SK-N-SH (cell line): Measurements from ENCODE around the gene SH2D5. TPM values are rescaled to one million over a fixed set of nuclear protein-coding genes. Genes with fewer than 3 reads are reported as not detected.

Experiments
- CTCF ChIA-PET: fragments of 300-600, 350-600 bp; formaldehyde crosslinking; extraction: SDS; loops from one replicate; lab custom pipeline; 2021; lab: Yijun Ruan, JAX
- POLR2A ChIA-PET: fragments of 350-600 bp; sonication (Branson Sonifier 250); formaldehyde crosslinking; extraction: SDS; loops from one replicate; lab custom pipeline; 2020; ENCODE audit warnings: antibody characterized with exemption, inconsistent platforms; lab: Yijun Ruan, JAX
- DNase-seq: peaks from one replicate; pipeline ENCODE4 v3.0.0; 2012
- H2AFZ ChIP-seq: fragments of 200-600 bp; sonication (generic); 2 replicates; pipeline ENCODE4 v1.8.1; 2016; ENCODE audit warnings: antibody characterized with exemption, mild to moderate bottlenecking, low read depth
- H3F3A ChIP-seq: fragments of 200-600 bp; sonication (generic); replicated peaks from 2 replicates; pipeline ENCODE3; 2016; ENCODE audit warnings: antibody characterized with exemption, mild to moderate bottlenecking; ENCODE audit not compliant: insufficient read depth
- H3K27ac ChIP-seq, 2 experiments: fragments of 200-500 bp in 1 of 2; fragments of 200-600 bp in 1 of 2; sonication (Bioruptor generic) in 1 of 2; sonication (generic), shearing (Covaris generic) in 1 of 2; 2 replicates each; pipeline versions ENCODE4 v1.5.1 to v1.6.1; 2014 to 2016; ENCODE audit warnings: low read depth in 2 of 2, inconsistent platforms in 1 of 2, low read length in 1 of 2, mild to moderate bottlenecking in 1 of 2, mixed read lengths in 1 of 2
- H3K27me3 ChIP-seq: fragments of 200-600 bp; sonication (generic), shearing (Covaris generic); 2 replicates; pipeline ENCODE4 v1.6.1; 2016; ENCODE audit warnings: mixed run types; ENCODE audit not compliant: insufficient read depth
- H3K36me3 ChIP-seq, 2 experiments: fragments of 200-500 bp in 1 of 2; fragments of 200-600 bp in 1 of 2; sonication (Bioruptor generic) in 1 of 2; sonication (generic) in 1 of 2; replicated peaks in 1 of 2; 2 replicates each; pipeline versions ENCODE3 to v1.5.1; 2014 to 2016; ENCODE audit warnings: low read length in 1 of 2, mild to moderate bottlenecking in 1 of 2; ENCODE audit not compliant: insufficient read depth in 2 of 2, control insufficient read depth in 1 of 2
- H3K4me1 ChIP-seq, 2 experiments: fragments of 200-500 bp in 1 of 2; fragments of 200-600 bp in 1 of 2; sonication (Bioruptor generic) in 1 of 2; sonication (generic), shearing (Covaris generic) in 1 of 2; 2 replicates each; pipeline versions ENCODE4 v1.5.1 to v1.6.1; 2014 to 2016; ENCODE audit warnings: low read depth in 1 of 2, low read length in 1 of 2, mixed run types in 1 of 2; ENCODE audit not compliant: insufficient read depth in 2 of 2, control insufficient read depth in 1 of 2
- H3K4me2 ChIP-seq: fragments of 200-600 bp; sonication (generic), shearing (Covaris generic); 2 replicates; pipeline ENCODE4 v1.6.1; 2017; ENCODE audit warnings: mixed run types
- H3K4me3 ChIP-seq, 2 experiments: fragments of 200-500 bp in 1 of 2; fragments of 200-600 bp in 1 of 2; sonication (Bioruptor generic) in 1 of 2; sonication (generic), shearing (Covaris generic) in 1 of 2; 2 replicates each; pipeline versions ENCODE4 v1.5.1 to v1.8.1; 2014 to 2016; ENCODE audit warnings: low read depth in 2 of 2, inconsistent platforms in 1 of 2, low read length in 1 of 2, mild to moderate bottlenecking in 1 of 2, mixed read lengths in 1 of 2, moderate library complexity in 1 of 2
- H3K79me2 ChIP-seq: fragments of 200-600 bp; sonication (generic); 2 replicates; pipeline ENCODE4 v1.8.1; 2017; ENCODE audit warnings: mild to moderate bottlenecking; ENCODE audit not compliant: insufficient read depth
- H3K9ac ChIP-seq: fragments of 200-600 bp; sonication (generic); 2 replicates; pipeline ENCODE4 v1.6.1; 2017; ENCODE audit warnings: mixed run types
- H3K9me2 ChIP-seq: fragments of 200-600 bp; sonication (generic); 2 replicates; pipeline ENCODE4 v1.6.1; 2017; ENCODE audit warnings: mixed run types
- H3K9me3 ChIP-seq: fragments of 200-600 bp; sonication (generic); 2 replicates; pipeline ENCODE4 v1.6.1; 2017; ENCODE audit warnings: mixed run types, mild to moderate bottlenecking, moderate library complexity
- H4K20me1 ChIP-seq: fragments of 200-600 bp; sonication (generic); 2 replicates; pipeline ENCODE4 v1.6.1; 2017; ENCODE audit warnings: mild to moderate bottlenecking, mixed run types; ENCODE audit not compliant: insufficient read depth
- ELF1 ChIP-seq: IDR thresholded peaks from 2 replicates; pipeline ENCODE4 v1.4.0; 2012
- EZH2phosphoT487 ChIP-seq: fragments of 200-600 bp; sonication (generic); IDR thresholded peaks from 2 replicates; pipeline ENCODE4 v1.6.1; 2017; ENCODE audit warnings: low read depth, mixed run types, mild to moderate bottlenecking, antibody characterized with exemption, moderate library complexity, borderline replicate concordance
- FOXJ3 ChIP-seq: sonication (generic); formaldehyde crosslinking; IDR thresholded peaks from 2 replicates; pipeline ENCODE4 v1.5.1; 2020; ENCODE audit warnings: mild to moderate bottlenecking, missing genetic modification reagents
- FOXM1 ChIP-seq: IDR thresholded peaks from 2 replicates; pipeline ENCODE4 v1.4.0; 2012; ENCODE audit warnings: low read depth, mild to moderate bottlenecking
- RAD21 ChIP-seq: IDR thresholded peaks from 2 replicates; pipeline ENCODE4 v1.6.1; 2012; ENCODE audit warnings: mild to moderate bottlenecking, low read length
- RXRA ChIP-seq: IDR thresholded peaks from 2 replicates; pipeline ENCODE4 v1.4.0; 2012; ENCODE audit warnings: low read depth, mild to moderate bottlenecking, borderline replicate concordance
- SMC3 ChIP-seq: IDR thresholded peaks from 2 replicates; pipeline ENCODE4 v1.6.1; 2012; ENCODE audit warnings: low read depth, low read length, improper control_type of control experiment
- TCF12 ChIP-seq: IDR thresholded peaks from 2 replicates; pipeline ENCODE4 v1.4.0; 2012
- WGBS: methylation state at CpG from one replicate; pipeline ENCODE4 v1.1.6; 2017; ENCODE audit warnings: low lambda C conversion rate; 5-methylcytosine and 5-hydroxymethylcytosine counted together
- polyA plus RNA-seq, 3 experiments: library from polyadenylated mRNA; depleted of rRNA; stranded (reverse); fragments of >200 nt; gene quantifications; 2 replicates each; pipeline ENCODE4 v1.2.3, GENCODE V29; 2012
- TF ChIP-seq, protein P1 (sequence below): fragments of 200-600 bp; sonication (generic); IDR thresholded peaks from 2 replicates; pipeline ENCODE4 v1.6.1; 2017; ENCODE audit warnings: antibody characterized with exemption, mild to moderate bottlenecking, moderate library complexity
- TF ChIP-seq, protein P2 (sequence below): IDR thresholded peaks from 2 replicates; pipeline ENCODE4 v1.4.0; 2012; ENCODE audit warnings: low read depth

SH2D5 gene
- polyA plus RNA-seq, 1 of the 3 experiments (the other 2 are of a cell fraction) = 6.1 TPM

DNA sequence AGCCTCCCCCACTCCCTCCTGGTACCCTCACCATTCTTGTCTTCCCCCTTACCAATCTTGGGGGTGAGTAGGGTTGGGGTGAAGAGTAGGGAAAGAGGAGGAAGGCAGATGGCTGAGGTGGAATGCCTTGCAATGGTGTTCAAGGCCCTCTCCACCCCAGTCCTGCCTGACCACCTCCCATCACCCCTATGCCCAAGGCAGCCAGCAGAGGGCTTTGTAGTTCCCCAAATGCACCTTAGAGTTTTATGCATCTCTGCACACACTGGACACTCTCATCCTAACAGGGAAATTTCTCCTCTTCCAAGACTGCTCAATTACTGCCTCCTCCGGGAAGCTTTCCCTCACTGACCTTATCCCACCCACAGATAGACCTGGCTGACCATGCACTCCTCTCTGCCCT is 30.1 kb downstream of the SH2D5 start:
- ChIA-PET CTCF (interaction anchor here (1.1 to 2.0 kb wide), 3 partner anchors 25 to 493 kb away, joined by 3 to 8 read pairs (median 5); no protein-coding TSS in a partner anchor), POLR2A (interaction anchor here (1.0 kb wide), 1 partner anchor 150 kb away, joined by 3 read pairs; the partner anchor contains the start of gene FAM43B)
- H3K27me3 ChIP-seq = no peaks in the 10 kb centered on the region
- H3K79me2 ChIP-seq = no peaks in the 10 kb centered on the region
- H3K27ac ChIP-seq = no peak overlapping the region
- H3K36me3 ChIP-seq = no peaks in the 10 kb centered on the region
- H3K9me2 ChIP-seq = no peaks in the 10 kb centered on the region
- H3F3A ChIP-seq = peaks cover 9% of the 10 kb centered on the region
- TF ChIP-seq SMC3 (0 out of 2 replicates have a peak, but pooled peaks have one; percentile 30), RAD21 (peak; percentile 37; the same call in 1 of the 2 replicates), TCF12 (no peak), ELF1 (no peak)
- TF ChIP-seq, protein P1, sequence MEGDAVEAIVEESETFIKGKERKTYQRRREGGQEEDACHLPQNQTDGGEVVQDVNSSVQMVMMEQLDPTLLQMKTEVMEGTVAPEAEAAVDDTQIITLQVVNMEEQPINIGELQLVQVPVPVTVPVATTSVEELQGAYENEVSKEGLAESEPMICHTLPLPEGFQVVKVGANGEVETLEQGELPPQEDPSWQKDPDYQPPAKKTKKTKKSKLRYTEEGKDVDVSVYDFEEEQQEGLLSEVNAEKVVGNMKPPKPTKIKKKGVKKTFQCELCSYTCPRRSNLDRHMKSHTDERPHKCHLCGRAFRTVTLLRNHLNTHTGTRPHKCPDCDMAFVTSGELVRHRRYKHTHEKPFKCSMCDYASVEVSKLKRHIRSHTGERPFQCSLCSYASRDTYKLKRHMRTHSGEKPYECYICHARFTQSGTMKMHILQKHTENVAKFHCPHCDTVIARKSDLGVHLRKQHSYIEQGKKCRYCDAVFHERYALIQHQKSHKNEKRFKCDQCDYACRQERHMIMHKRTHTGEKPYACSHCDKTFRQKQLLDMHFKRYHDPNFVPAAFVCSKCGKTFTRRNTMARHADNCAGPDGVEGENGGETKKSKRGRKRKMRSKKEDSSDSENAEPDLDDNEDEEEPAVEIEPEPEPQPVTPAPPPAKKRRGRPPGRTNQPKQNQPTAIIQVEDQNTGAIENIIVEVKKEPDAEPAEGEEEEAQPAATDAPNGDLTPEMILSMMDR = peak; percentile 38
- no peak for DNase-seq
- no peak overlapping the region for H3K9ac ChIP-seq
- no peak overlapping the region for H3K4me3 ChIP-seq
- WGBS = 80% methylated on average over 1 of the region's 1 CpG
- no peaks in the 10 kb centered on the region for H3K9me3 ChIP-seq
- H4K20me1 ChIP-seq = no peaks in the 10 kb centered on the region
- H2AFZ ChIP-seq = no peak overlapping the region
- peaks cover 0 to 16% of the 10 kb centered on the region in 2 experiments; a peak in 3 of 4 replicates for H3K4me1 ChIP-seq
- H3K4me2 ChIP-seq = no peak overlapping the region

DNA sequence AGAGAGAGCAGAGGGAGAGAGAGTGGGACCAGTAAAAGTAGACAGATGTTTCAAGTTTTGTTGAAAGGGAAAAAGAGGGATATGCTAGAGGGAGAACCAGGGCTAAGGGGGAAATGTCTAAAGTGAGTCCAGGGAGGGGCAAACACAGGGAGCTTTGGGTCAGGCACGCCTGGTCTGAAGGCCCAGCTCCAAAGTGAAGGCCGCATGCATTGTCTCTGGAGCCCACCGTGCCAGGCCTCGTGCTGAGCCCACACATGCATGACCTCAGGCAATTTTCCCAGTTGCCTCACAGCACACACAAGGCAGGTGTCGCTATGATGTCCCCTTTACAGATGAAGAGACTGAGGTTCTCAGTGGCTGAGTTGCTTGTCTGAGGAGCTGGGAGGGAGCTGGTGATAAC is 30.7 kb downstream of the SH2D5 start:
- Histone ChIP-seq H3K4me3 (no peak overlapping the region), H4K20me1 (no peaks in the 10 kb centered on the region), H3K27ac (no peak overlapping the region), H3K4me1 (peaks cover 3 to 21% of the 10 kb centered on the region in 2 experiments; a peak in 3 of 4 replicates), H3K9me3 (no peaks in the 10 kb centered on the region), H3K79me2 (no peaks in the 10 kb centered on the region), H3K9me2 (no peaks in the 10 kb centered on the region), H3K4me2 (no peak overlapping the region), H3K27me3 (no peaks in the 10 kb centered on the region), H3K36me3 (no peaks in the 10 kb centered on the region), H2AFZ (no peak overlapping the region), H3K9ac (no peak overlapping the region), H3F3A (peaks cover 5% of the 10 kb centered on the region)
- no peak for DNase-seq
- CTCF ChIA-PET = interaction anchor here (1.1 to 2.0 kb wide), 3 partner anchors 26 to 493 kb away, joined by 3 to 8 read pairs (median 5); no protein-coding TSS in a partner anchor
- 93% methylated on average over 3 of the region's 5 CpGs for WGBS
- POLR2A ChIA-PET = interaction anchor here (1.0 kb wide), 1 partner anchor 150 kb away, joined by 3 read pairs; the partner anchor contains the start of gene FAM43B
- TF ChIP-seq TCF12 (no peak), FOXM1 (no peak), RXRA (no peak), FOXJ3 (CRISPR knock-in tag) (no peak), EZH2phosphoT487 (no peak), RAD21 (no peak), ELF1 (no peak)
- TF ChIP-seq, protein P2, sequence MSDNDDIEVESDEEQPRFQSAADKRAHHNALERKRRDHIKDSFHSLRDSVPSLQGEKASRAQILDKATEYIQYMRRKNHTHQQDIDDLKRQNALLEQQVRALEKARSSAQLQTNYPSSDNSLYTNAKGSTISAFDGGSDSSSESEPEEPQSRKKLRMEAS = no peak
